ENCODE data around the gene PNPLA8. TPM values are rescaled to one million over a fixed set of nuclear protein-coding genes. Genes with fewer than 3 reads are reported as not detected.

Gene PNPLA8
- total and polyA plus RNA-seq, 2 donors from 2014 or later = 17.7 to 33.9 TPM

DNA sequence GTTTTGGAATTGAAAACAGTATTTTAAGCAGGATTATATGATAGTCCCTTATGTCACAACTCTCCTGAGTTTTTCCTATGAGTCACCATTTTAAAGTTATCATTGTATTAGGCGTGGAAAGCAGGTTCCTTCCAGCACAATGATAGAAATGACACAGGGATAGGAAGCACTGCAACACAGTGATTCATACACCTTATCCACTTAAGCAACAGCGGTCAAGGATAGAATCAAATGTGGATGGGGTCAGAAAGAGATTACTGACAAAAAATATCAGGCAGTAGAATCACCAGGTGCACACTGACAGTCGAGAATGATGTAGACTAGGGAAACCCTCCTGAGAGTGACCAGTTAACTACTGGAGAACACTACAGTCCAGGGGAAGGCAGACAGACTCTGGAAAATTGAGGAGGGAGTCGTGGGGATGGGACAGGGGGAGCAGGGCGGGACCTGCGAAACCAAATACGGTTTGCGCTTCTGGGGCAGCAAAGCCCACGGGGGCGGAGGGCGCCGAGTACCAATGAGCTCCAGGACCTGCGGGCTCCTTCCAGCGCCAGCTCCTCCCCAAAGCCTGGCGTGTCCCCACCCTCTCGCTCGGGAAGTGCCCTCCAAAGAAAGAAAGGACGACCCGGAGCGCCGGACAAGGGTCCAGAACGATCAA lies 479 bp downstream of the PNPLA8 start:
- H3K27me3 ChIP-seq (ENCODE audit: control insufficient read depth, insufficient read depth, low read length) = no peaks in the 10 kb centered on the region
- peak overlapping the region; percentile 85 to 98 (median 91) for H3K9ac ChIP-seq (ENCODE audit: low read length in 3 of 3)
- H3K4me3 ChIP-seq (ENCODE audit: low read length in 3 of 3) = peak overlapping the region; percentile 90 to 98 (median 92)
- H3K9me3 ChIP-seq (ENCODE audit: control insufficient read depth in 2 of 3, insufficient read depth in 1 of 3, low read length in 3 of 3) = no peaks in the 10 kb centered on the region
- FAIRE-seq (no peak), DNase-seq (no peak)
- no peaks in the 10 kb centered on the region for H3K36me3 ChIP-seq (ENCODE audit: control insufficient read depth in 2 of 3, insufficient read depth in 3 of 3, low read length in 3 of 3)
- intact Hi-C loops (cut with DNase I) = no loop called here
- peak overlapping the region; percentile 96 to 98 for H3K27ac ChIP-seq (ENCODE audit: low read depth in 2 of 2, low read length in 2 of 2)
- TF ChIP-seq CTCF (IDR thresholded peaks at IDR 0.05; ENCODE audit: borderline replicate concordance, extremely low read depth, insufficient read depth) = no peak
- peaks cover 0 to 12% (median 9%) of the 10 kb centered on the region in 3 donors for H3K4me1 ChIP-seq (ENCODE audit: control insufficient read depth in 2 of 3, insufficient read depth in 2 of 3, low read depth in 1 of 3, low read length in 3 of 3)

- Histone ChIP-seq H3K9ac (ENCODE audit: low read length in 3 of 3) (no peak overlapping the region), H3K9me3 (ENCODE audit: control insufficient read depth in 2 of 3, insufficient read depth in 1 of 3, low read length in 3 of 3) (no peaks in the 10 kb centered on the region), H3K4me3 (ENCODE audit: low read length in 3 of 3) (peak overlapping the region in 1 of 3 donors; percentile 40), H3K4me1 (ENCODE audit: control insufficient read depth in 2 of 3, insufficient read depth in 2 of 3, low read depth in 1 of 3, low read length in 3 of 3) (peaks cover 0 to 12% (median 9%) of the 10 kb centered on the region in 3 donors), H3K27ac (ENCODE audit: low read depth in 2 of 2, low read length in 2 of 2) (peak overlapping the region in 1 of 2 donors; percentile 3), H3K27me3 (ENCODE audit: control insufficient read depth, insufficient read depth, low read length) (no peaks in the 10 kb centered on the region), H3K36me3 (ENCODE audit: control insufficient read depth in 2 of 3, insufficient read depth in 3 of 3, low read length in 3 of 3) (peaks cover 0 to 5% (median 3%) of the 10 kb centered on the region in 3 donors)
- no peak for FAIRE-seq
- no peak for TF ChIP-seq CTCF (IDR thresholded peaks at IDR 0.05; ENCODE audit: borderline replicate concordance, extremely low read depth, insufficient read depth)
- intact Hi-C loops (cut with DNase I) = no loop called here
- DNase-seq = no peak
Observed at GRCh38 chr7:108522780-108523179, 3.2 kb downstream of the PNPLA8 start.

- intact Hi-C loops (cut with DNase I) = no loop called here
- Histone ChIP-seq H3K9ac (ENCODE audit: low read length in 3 of 3) (no peak overlapping the region), H3K9me3 (ENCODE audit: control insufficient read depth in 2 of 3, insufficient read depth in 1 of 3, low read length in 3 of 3) (no peaks in the 10 kb centered on the region), H3K4me3 (ENCODE audit: low read length in 3 of 3) (no peak overlapping the region), H3K27ac (ENCODE audit: low read depth in 2 of 2, low read length in 2 of 2) (no peak overlapping the region), H3K36me3 (ENCODE audit: control insufficient read depth in 2 of 3, insufficient read depth in 3 of 3, low read length in 3 of 3) (peaks cover 2 to 25% (median 12%) of the 10 kb centered on the region in 3 donors), H3K27me3 (ENCODE audit: control insufficient read depth, insufficient read depth, low read length) (no peaks in the 10 kb centered on the region), H3K4me1 (ENCODE audit: control insufficient read depth in 2 of 3, insufficient read depth in 2 of 3, low read depth in 1 of 3, low read length in 3 of 3) (no peaks in the 10 kb centered on the region)
- no peak for TF ChIP-seq CTCF (IDR thresholded peaks at IDR 0.05; ENCODE audit: borderline replicate concordance, extremely low read depth, insufficient read depth)
- FAIRE-seq (no peak), DNase-seq (no peak)
Observed at GRCh38 chr7:108517951-108518350, 8.0 kb downstream of the PNPLA8 start.

All from kidney (tissue), 14 donors.